Astrocyte (in vitro differentiated cells and primary cell): Measurements from ENCODE around the gene DDX50.

Source experiments
- EZH2 ChIP-seq: IDR thresholded peaks from 2 replicates; pipeline ENCODE4 v1.6.1; 2012; ENCODE audit warnings: mild to moderate bottlenecking, low read length, inconsistent platforms; ENCODE audit not compliant: insufficient read depth
- TF ChIP-seq, protein P1 (sequence below): IDR thresholded peaks from 2 replicates; pipeline ENCODE4 v1.5.1; 2011; ENCODE audit warnings: low read depth, mild to moderate bottlenecking, inconsistent platforms, low read length, moderate library complexity; ENCODE audit not compliant: insufficient read depth

DNA sequence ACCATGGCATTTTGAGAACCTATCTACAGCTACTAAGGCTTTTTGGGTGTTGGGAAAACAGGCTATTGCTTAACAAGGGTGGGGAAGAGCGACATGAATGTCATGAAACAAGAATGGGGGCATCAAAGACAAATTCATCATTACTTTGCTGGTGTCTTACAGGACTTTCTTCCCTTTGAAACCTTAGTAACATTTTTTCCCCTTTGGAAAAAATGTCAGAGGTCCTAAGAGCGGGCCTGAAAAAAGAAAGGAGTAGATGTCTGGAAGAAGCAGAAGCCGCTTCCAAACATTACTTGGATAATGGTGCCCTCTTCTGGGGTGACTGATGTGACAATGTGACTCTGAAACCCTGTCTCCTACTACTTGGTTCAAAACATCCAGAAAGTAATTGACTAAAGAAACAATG is 3.8 kb upstream of the DDX50 start:
- TF ChIP-seq, protein P1, sequence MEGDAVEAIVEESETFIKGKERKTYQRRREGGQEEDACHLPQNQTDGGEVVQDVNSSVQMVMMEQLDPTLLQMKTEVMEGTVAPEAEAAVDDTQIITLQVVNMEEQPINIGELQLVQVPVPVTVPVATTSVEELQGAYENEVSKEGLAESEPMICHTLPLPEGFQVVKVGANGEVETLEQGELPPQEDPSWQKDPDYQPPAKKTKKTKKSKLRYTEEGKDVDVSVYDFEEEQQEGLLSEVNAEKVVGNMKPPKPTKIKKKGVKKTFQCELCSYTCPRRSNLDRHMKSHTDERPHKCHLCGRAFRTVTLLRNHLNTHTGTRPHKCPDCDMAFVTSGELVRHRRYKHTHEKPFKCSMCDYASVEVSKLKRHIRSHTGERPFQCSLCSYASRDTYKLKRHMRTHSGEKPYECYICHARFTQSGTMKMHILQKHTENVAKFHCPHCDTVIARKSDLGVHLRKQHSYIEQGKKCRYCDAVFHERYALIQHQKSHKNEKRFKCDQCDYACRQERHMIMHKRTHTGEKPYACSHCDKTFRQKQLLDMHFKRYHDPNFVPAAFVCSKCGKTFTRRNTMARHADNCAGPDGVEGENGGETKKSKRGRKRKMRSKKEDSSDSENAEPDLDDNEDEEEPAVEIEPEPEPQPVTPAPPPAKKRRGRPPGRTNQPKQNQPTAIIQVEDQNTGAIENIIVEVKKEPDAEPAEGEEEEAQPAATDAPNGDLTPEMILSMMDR = peak; percentile 61
- TF ChIP-seq EZH2 = no peak
